SK-N-SH (cell line): ENCODE results near the gene ADGRL3. TPM values are rescaled to one million over a fixed set of nuclear protein-coding genes. Genes with fewer than 3 reads are reported as not detected.

Experiments used
- CTCF ChIA-PET: fragments of 300-600, 350-600 bp; formaldehyde crosslinking; extraction: SDS; loops from one replicate; lab custom pipeline; 2021; lab: Yijun Ruan, JAX
- POLR2A ChIA-PET: fragments of 350-600 bp; sonication (Branson Sonifier 250); formaldehyde crosslinking; extraction: SDS; loops from one replicate; lab custom pipeline; 2020; ENCODE audit warnings: antibody characterized with exemption, inconsistent platforms; lab: Yijun Ruan, JAX
- DNase-seq: peaks from one replicate; pipeline ENCODE4 v3.0.0; 2012
- H2AFZ ChIP-seq: fragments of 200-600 bp; sonication (generic); 2 replicates; pipeline ENCODE4 v1.8.1; 2016; ENCODE audit warnings: antibody characterized with exemption, mild to moderate bottlenecking, low read depth
- H3F3A ChIP-seq: fragments of 200-600 bp; sonication (generic); replicated peaks from 2 replicates; pipeline ENCODE3; 2016; ENCODE audit warnings: antibody characterized with exemption, mild to moderate bottlenecking; ENCODE audit not compliant: insufficient read depth
- H3K27ac ChIP-seq, 2 experiments: fragments of 200-500 bp in 1 of 2; fragments of 200-600 bp in 1 of 2; sonication (Bioruptor generic) in 1 of 2; sonication (generic), shearing (Covaris generic) in 1 of 2; 2 replicates each; pipeline versions ENCODE4 v1.5.1 to v1.6.1; 2014 to 2016; ENCODE audit warnings: low read depth in 2 of 2, inconsistent platforms in 1 of 2, low read length in 1 of 2, mild to moderate bottlenecking in 1 of 2, mixed read lengths in 1 of 2
- H3K27me3 ChIP-seq: fragments of 200-600 bp; sonication (generic), shearing (Covaris generic); 2 replicates; pipeline ENCODE4 v1.6.1; 2016; ENCODE audit warnings: mixed run types; ENCODE audit not compliant: insufficient read depth
- H3K36me3 ChIP-seq, 2 experiments: fragments of 200-500 bp in 1 of 2; fragments of 200-600 bp in 1 of 2; sonication (Bioruptor generic) in 1 of 2; sonication (generic) in 1 of 2; replicated peaks in 1 of 2; 2 replicates each; pipeline versions ENCODE3 to v1.5.1; 2014 to 2016; ENCODE audit warnings: low read length in 1 of 2, mild to moderate bottlenecking in 1 of 2; ENCODE audit not compliant: insufficient read depth in 2 of 2, control insufficient read depth in 1 of 2
- H3K4me1 ChIP-seq, 2 experiments: fragments of 200-500 bp in 1 of 2; fragments of 200-600 bp in 1 of 2; sonication (Bioruptor generic) in 1 of 2; sonication (generic), shearing (Covaris generic) in 1 of 2; 2 replicates each; pipeline versions ENCODE4 v1.5.1 to v1.6.1; 2014 to 2016; ENCODE audit warnings: low read depth in 1 of 2, low read length in 1 of 2, mixed run types in 1 of 2; ENCODE audit not compliant: insufficient read depth in 2 of 2, control insufficient read depth in 1 of 2
- H3K4me2 ChIP-seq: fragments of 200-600 bp; sonication (generic), shearing (Covaris generic); 2 replicates; pipeline ENCODE4 v1.6.1; 2017; ENCODE audit warnings: mixed run types
- H3K4me3 ChIP-seq, 2 experiments: fragments of 200-500 bp in 1 of 2; fragments of 200-600 bp in 1 of 2; sonication (Bioruptor generic) in 1 of 2; sonication (generic), shearing (Covaris generic) in 1 of 2; 2 replicates each; pipeline versions ENCODE4 v1.5.1 to v1.8.1; 2014 to 2016; ENCODE audit warnings: low read depth in 2 of 2, inconsistent platforms in 1 of 2, low read length in 1 of 2, mild to moderate bottlenecking in 1 of 2, mixed read lengths in 1 of 2, moderate library complexity in 1 of 2
- H3K79me2 ChIP-seq: fragments of 200-600 bp; sonication (generic); 2 replicates; pipeline ENCODE4 v1.8.1; 2017; ENCODE audit warnings: mild to moderate bottlenecking; ENCODE audit not compliant: insufficient read depth
- H3K9ac ChIP-seq: fragments of 200-600 bp; sonication (generic); 2 replicates; pipeline ENCODE4 v1.6.1; 2017; ENCODE audit warnings: mixed run types
- H3K9me2 ChIP-seq: fragments of 200-600 bp; sonication (generic); 2 replicates; pipeline ENCODE4 v1.6.1; 2017; ENCODE audit warnings: mixed run types
- H3K9me3 ChIP-seq: fragments of 200-600 bp; sonication (generic); 2 replicates; pipeline ENCODE4 v1.6.1; 2017; ENCODE audit warnings: mixed run types, mild to moderate bottlenecking, moderate library complexity
- H4K20me1 ChIP-seq: fragments of 200-600 bp; sonication (generic); 2 replicates; pipeline ENCODE4 v1.6.1; 2017; ENCODE audit warnings: mild to moderate bottlenecking, mixed run types; ENCODE audit not compliant: insufficient read depth
- FOSL2 ChIP-seq: IDR thresholded peaks from 2 replicates; pipeline ENCODE4 v1.4.0; 2012; ENCODE audit warnings: low read depth, mild to moderate bottlenecking, moderate library complexity, borderline replicate concordance
- FOXM1 ChIP-seq: IDR thresholded peaks from 2 replicates; pipeline ENCODE4 v1.4.0; 2012; ENCODE audit warnings: low read depth, mild to moderate bottlenecking
- GABPA ChIP-seq: IDR thresholded peaks from 2 replicates; pipeline ENCODE4 v1.4.0; 2012; ENCODE audit warnings: low read depth, mild to moderate bottlenecking
- GATA2 ChIP-seq: sonication (generic); formaldehyde crosslinking; IDR thresholded peaks from 2 replicates; pipeline ENCODE4 v1.5.0; 2020; ENCODE audit warnings: mild to moderate bottlenecking, missing genetic modification reagents
- JUND ChIP-seq: IDR thresholded peaks from 2 replicates; pipeline ENCODE4 v1.4.0; 2012
- MEF2A ChIP-seq: IDR thresholded peaks from 2 replicates; pipeline ENCODE4 v1.4.0; 2012; ENCODE audit warnings: low read depth, borderline replicate concordance
- POLR2AphosphoS5 ChIP-seq: IDR thresholded peaks from 2 replicates; pipeline ENCODE4 v1.6.1; 2012; ENCODE audit warnings: low read depth, low read length
- RCOR1 ChIP-seq: fragments of 150-350 bp; IDR thresholded peaks from 2 replicates; pipeline ENCODE4 v1.6.1; 2017; ENCODE audit warnings: antibody characterized with exemption, low read length
- RFX5 ChIP-seq: IDR thresholded peaks from 2 replicates; pipeline ENCODE4 v1.6.1; 2012; ENCODE audit warnings: mild to moderate bottlenecking, improper control_type of control experiment, low read length
- SIN3A ChIP-seq: IDR thresholded peaks from 2 replicates; pipeline ENCODE4 v1.6.1; 2012; ENCODE audit warnings: low read depth, mild to moderate bottlenecking, low read length, moderate library complexity, borderline replicate concordance
- SMC3 ChIP-seq: IDR thresholded peaks from 2 replicates; pipeline ENCODE4 v1.6.1; 2012; ENCODE audit warnings: low read depth, low read length, improper control_type of control experiment
- TAF1 ChIP-seq: IDR thresholded peaks from 2 replicates; pipeline ENCODE4 v1.6.1; 2012; ENCODE audit warnings: low read depth, mild to moderate bottlenecking, low read length, moderate library complexity, borderline replicate concordance
- TEAD4 ChIP-seq: IDR thresholded peaks from 2 replicates; pipeline ENCODE4 v1.4.0; 2012; ENCODE audit warnings: mild to moderate bottlenecking, borderline replicate concordance; ENCODE audit not compliant: insufficient read depth
- WGBS: methylation state at CpG from one replicate; pipeline ENCODE4 v1.1.6; 2017; ENCODE audit warnings: low lambda C conversion rate; 5-methylcytosine and 5-hydroxymethylcytosine counted together
- polyA plus RNA-seq, 3 experiments: library from polyadenylated mRNA; depleted of rRNA; stranded (reverse); fragments of >200 nt; gene quantifications; 2 replicates each; pipeline ENCODE4 v1.2.3, GENCODE V29; 2012
- TF ChIP-seq, protein P1 (sequence below): fragments of 150-350 bp; IDR thresholded peaks from 2 replicates; pipeline ENCODE4 v1.6.1; 2016; ENCODE audit warnings: mild to moderate bottlenecking, low read depth, low read length
- TF ChIP-seq, protein P2 (sequence below): fragments of 200-600 bp; sonication (generic); IDR thresholded peaks from 2 replicates; pipeline ENCODE4 v1.6.1; 2017; ENCODE audit warnings: antibody characterized with exemption, mild to moderate bottlenecking, moderate library complexity
- TF ChIP-seq, protein P3 (sequence below): IDR thresholded peaks from 2 replicates; pipeline ENCODE4 v1.4.0; 2012; ENCODE audit warnings: low read depth, borderline replicate concordance
- TF ChIP-seq, protein P4 (sequence below): IDR thresholded peaks from 2 replicates; pipeline ENCODE4 v1.4.0; 2012; ENCODE audit warnings: low read depth, borderline replicate concordance
- TF ChIP-seq, protein P5 (sequence below): IDR thresholded peaks from 2 replicates; pipeline ENCODE4; 2012

The ADGRL3 gene
- polyA plus RNA-seq, 1 of the 3 experiments (the other 2 are of a cell fraction) = 0.03 TPM

DNA sequence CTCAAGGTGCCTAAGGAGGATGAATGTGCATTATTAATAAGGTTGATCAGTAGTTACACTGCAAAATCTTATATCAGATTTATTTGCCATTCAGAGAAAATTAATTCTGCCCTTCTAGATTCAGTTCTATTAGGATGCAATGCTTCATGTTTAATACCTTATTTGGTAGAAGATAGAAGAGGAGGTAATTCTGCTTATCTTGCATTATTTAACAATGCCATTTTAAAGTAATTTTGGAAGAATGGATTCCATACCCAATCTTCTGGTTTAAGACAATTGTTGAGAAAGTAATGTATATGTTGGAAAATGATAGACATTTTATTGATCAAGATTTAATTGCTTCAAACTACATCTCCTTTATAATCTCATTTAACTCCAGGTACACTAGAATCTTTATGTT, 360.9 kb downstream of the ADGRL3 start (continued):
- TF ChIP-seq SIN3A (no peak), RCOR1 (no peak)

DNA sequence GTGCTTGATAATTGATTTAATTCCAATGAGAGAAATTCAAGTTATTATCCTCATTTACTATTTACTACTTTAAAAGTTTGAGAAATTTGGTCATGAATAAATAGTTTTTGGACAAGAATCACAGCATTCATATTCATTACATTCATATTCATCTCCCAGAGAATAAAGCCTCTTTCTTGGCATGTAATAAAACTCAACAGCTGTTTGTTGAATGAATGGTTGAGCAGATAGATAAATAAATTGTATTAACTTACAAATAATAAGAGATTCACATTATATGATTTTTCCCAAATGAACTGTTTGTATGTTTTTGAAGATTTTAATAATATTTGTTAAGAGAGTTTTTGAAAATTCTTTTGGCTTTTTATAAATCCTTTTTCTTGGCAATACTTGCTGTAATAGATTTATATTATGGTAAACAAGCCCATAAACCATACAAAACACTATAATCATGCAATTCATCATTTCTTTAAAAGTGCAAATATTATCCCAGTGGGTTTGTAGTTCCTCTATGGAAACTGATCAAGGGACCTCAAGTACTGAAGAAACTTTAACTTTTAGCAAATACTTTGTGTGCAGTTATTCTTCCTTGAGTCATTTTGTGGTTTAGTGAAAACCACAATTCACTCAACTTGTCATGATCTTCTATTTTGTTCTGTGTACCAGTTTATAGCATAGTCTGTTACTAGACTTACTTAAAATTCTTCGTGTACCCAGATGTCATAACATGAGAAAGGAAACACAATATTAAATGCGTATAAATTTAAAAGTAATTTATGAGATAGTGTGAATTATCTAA, 371.8 kb downstream of the ADGRL3 start:
- CTCF ChIA-PET = no interaction called here
- Histone ChIP-seq H3K9me3 (no peaks in the 10 kb centered on the region), H3K4me1 (no peaks in the 10 kb centered on the region), H3K36me3 (no peaks in the 10 kb centered on the region), H3K4me3 (no peak overlapping the region), H3K79me2 (no peaks in the 10 kb centered on the region), H3F3A (no peaks in the 10 kb centered on the region), H2AFZ (no peak overlapping the region), H3K27ac (no peak overlapping the region), H3K4me2 (no peak overlapping the region), H3K9ac (no peak overlapping the region), H3K27me3 (no peaks in the 10 kb centered on the region)
- DNase-seq = no peak
- POLR2A ChIA-PET = no interaction called here
- TF ChIP-seq RFX5 (no peak), FOSL2 (no peak), FOXM1 (no peak), POLR2AphosphoS5 (no peak), SIN3A (no peak), TEAD4 (no peak), GATA2 (CRISPR knock-in tag) (no peak), TAF1 (no peak), GABPA (no peak), MEF2A (no peak), JUND (no peak), SMC3 (no peak)
- TF ChIP-seq, protein P1, sequence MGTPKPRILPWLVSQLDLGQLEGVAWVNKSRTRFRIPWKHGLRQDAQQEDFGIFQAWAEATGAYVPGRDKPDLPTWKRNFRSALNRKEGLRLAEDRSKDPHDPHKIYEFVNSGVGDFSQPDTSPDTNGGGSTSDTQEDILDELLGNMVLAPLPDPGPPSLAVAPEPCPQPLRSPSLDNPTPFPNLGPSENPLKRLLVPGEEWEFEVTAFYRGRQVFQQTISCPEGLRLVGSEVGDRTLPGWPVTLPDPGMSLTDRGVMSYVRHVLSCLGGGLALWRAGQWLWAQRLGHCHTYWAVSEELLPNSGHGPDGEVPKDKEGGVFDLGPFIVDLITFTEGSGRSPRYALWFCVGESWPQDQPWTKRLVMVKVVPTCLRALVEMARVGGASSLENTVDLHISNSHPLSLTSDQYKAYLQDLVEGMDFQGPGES = no peak
- TF ChIP-seq, protein P2, sequence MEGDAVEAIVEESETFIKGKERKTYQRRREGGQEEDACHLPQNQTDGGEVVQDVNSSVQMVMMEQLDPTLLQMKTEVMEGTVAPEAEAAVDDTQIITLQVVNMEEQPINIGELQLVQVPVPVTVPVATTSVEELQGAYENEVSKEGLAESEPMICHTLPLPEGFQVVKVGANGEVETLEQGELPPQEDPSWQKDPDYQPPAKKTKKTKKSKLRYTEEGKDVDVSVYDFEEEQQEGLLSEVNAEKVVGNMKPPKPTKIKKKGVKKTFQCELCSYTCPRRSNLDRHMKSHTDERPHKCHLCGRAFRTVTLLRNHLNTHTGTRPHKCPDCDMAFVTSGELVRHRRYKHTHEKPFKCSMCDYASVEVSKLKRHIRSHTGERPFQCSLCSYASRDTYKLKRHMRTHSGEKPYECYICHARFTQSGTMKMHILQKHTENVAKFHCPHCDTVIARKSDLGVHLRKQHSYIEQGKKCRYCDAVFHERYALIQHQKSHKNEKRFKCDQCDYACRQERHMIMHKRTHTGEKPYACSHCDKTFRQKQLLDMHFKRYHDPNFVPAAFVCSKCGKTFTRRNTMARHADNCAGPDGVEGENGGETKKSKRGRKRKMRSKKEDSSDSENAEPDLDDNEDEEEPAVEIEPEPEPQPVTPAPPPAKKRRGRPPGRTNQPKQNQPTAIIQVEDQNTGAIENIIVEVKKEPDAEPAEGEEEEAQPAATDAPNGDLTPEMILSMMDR = no peak
- TF ChIP-seq, protein P3, sequence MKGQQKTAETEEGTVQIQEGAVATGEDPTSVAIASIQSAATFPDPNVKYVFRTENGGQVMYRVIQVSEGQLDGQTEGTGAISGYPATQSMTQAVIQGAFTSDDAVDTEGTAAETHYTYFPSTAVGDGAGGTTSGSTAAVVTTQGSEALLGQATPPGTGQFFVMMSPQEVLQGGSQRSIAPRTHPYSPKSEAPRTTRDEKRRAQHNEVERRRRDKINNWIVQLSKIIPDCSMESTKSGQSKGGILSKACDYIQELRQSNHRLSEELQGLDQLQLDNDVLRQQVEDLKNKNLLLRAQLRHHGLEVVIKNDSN = no peak
- TF ChIP-seq, protein P4, sequence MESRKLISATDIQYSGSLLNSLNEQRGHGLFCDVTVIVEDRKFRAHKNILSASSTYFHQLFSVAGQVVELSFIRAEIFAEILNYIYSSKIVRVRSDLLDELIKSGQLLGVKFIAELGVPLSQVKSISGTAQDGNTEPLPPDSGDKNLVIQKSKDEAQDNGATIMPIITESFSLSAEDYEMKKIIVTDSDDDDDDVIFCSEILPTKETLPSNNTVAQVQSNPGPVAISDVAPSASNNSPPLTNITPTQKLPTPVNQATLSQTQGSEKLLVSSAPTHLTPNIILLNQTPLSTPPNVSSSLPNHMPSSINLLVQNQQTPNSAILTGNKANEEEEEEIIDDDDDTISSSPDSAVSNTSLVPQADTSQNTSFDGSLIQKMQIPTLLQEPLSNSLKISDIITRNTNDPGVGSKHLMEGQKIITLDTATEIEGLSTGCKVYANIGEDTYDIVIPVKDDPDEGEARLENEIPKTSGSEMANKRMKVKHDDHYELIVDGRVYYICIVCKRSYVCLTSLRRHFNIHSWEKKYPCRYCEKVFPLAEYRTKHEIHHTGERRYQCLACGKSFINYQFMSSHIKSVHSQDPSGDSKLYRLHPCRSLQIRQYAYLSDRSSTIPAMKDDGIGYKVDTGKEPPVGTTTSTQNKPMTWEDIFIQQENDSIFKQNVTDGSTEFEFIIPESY = no peak
- TF ChIP-seq, protein P5, sequence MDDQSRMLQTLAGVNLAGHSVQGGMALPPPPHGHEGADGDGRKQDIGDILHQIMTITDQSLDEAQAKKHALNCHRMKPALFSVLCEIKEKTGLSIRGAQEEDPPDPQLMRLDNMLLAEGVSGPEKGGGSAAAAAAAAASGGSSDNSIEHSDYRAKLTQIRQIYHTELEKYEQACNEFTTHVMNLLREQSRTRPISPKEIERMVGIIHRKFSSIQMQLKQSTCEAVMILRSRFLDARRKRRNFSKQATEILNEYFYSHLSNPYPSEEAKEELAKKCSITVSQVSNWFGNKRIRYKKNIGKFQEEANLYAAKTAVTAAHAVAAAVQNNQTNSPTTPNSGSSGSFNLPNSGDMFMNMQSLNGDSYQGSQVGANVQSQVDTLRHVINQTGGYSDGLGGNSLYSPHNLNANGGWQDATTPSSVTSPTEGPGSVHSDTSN = no peak
- TF ChIP-seq, all 33 proteins: peak for 0
- no peaks in the 10 kb centered on the region for H4K20me1 ChIP-seq
- 60% methylated on average over 2 of the region's 2 CpGs for WGBS
- no peaks in the 10 kb centered on the region for H3K9me2 ChIP-seq
